Eye (tissue), 1 donor: Measurements from ENCODE around the gene PWP2.
"Not testable (repeated sequence)": the region's sequence is repeated elsewhere in the genome, so short reads cannot be mapped to it uniquely, and the experiment has no call there.

Experiments
- DNase-seq: peaks from one replicate; pipeline ENCODE4 v3.0.0-alpha.2; 2015

The PWP2 gene

GRCh38 chr21:44139787-44140551 lies 32.8 kb downstream of the PWP2 start:
- not testable (repeated sequence) for DNase-seq

GRCh38 chr21:44140552-44140932 lies 33.3 kb downstream of the PWP2 start:
- DNase-seq = not testable (repeated sequence)

- not testable (repeated sequence) for DNase-seq
Measured at GRCh38 chr21:44142470-44142869, 35.3 kb downstream of the PWP2 start.

GRCh38 chr21:44143380-44143779 lies 36.2 kb downstream of the PWP2 start:
- not testable (repeated sequence) for DNase-seq

- not testable (repeated sequence) for DNase-seq
Measured at GRCh38 chr21:44143996-44144395, 36.8 kb downstream of the PWP2 start.

- DNase-seq = not testable (repeated sequence)
Measured at GRCh38 chr21:44144784-44145602, 37.8 kb downstream of the PWP2 start.

GRCh38 chr21:44145616-44146015 lies 38.4 kb downstream of the PWP2 start:
- not testable (repeated sequence) for DNase-seq

- not testable (repeated sequence) for DNase-seq
Measured at GRCh38 chr21:44147108-44147507, 39.9 kb downstream of the PWP2 start.

GRCh38 chr21:44150255-44150654 lies 43.1 kb downstream of the PWP2 start:
- not testable (repeated sequence) for DNase-seq

- DNase-seq = not testable (repeated sequence)
Measured at GRCh38 chr21:44153214-44153888, 46.2 kb downstream of the PWP2 start.

- not testable (repeated sequence) for DNase-seq
Measured at GRCh38 chr21:44153889-44154228, 46.7 kb downstream of the PWP2 start.

- not testable (repeated sequence) for DNase-seq
Measured at GRCh38 chr21:44154816-44155230, 47.6 kb downstream of the PWP2 start.

- DNase-seq = not testable (repeated sequence)
Measured at GRCh38 chr21:44155231-44155993, 48.2 kb downstream of the PWP2 start.

GRCh38 chr21:44155994-44156380 lies 48.8 kb downstream of the PWP2 start:
- not testable (repeated sequence) for DNase-seq

- not testable (repeated sequence) for DNase-seq
Measured at GRCh38 chr21:44157439-44158081, 50.4 kb downstream of the PWP2 start.

- not testable (repeated sequence) for DNase-seq
Measured at GRCh38 chr21:44158082-44158468, 50.9 kb downstream of the PWP2 start.

- DNase-seq = not testable (repeated sequence)
Measured at GRCh38 chr21:44159349-44160297, 52.4 kb downstream of the PWP2 start.

- not testable (repeated sequence) for DNase-seq
Measured at GRCh38 chr21:44160298-44160672, 53.1 kb downstream of the PWP2 start.

GRCh38 chr21:44160821-44161220 lies 53.6 kb downstream of the PWP2 start:
- DNase-seq = not testable (repeated sequence)

GRCh38 chr21:44163167-44163653 lies 56.0 kb downstream of the PWP2 start:
- not testable (repeated sequence) for DNase-seq

GRCh38 chr21:44165933-44166332 lies 58.7 kb downstream of the PWP2 start:
- not testable (repeated sequence) for DNase-seq
